Osteoblast (primary cell): ENCODE measurements around the gene SART3. TPM values are rescaled to one million over a fixed set of nuclear protein-coding genes. Genes with fewer than 3 reads are reported as not detected.

Source experiments
- DNase-seq: peaks from one replicate; pipeline ENCODE4 v3.0.0; 2011; ENCODE audit warnings: low spot score, mixed read lengths; ENCODE audit not compliant: insufficient read length; ENCODE audit errors: missing footprints
- H2AFZ ChIP-seq: 2 replicates; pipeline ENCODE4 v1.6.0; 2011; ENCODE audit warnings: mild to moderate bottlenecking, low read length
- H3K27ac ChIP-seq: 2 replicates; pipeline ENCODE4 v1.5.1; 2011; ENCODE audit warnings: mild to moderate bottlenecking, low read depth, low read length, moderate library complexity
- H3K27me3 ChIP-seq: 2 replicates; pipeline ENCODE4 v1.6.0; 2012; ENCODE audit warnings: mild to moderate bottlenecking, control low read depth, inconsistent platforms, low read length, moderate library complexity; ENCODE audit not compliant: insufficient read depth
- H3K36me3 ChIP-seq: 2 replicates; pipeline ENCODE4 v1.5.1; 2011; ENCODE audit warnings: mild to moderate bottlenecking, low read length, control low read depth, moderate library complexity; ENCODE audit not compliant: insufficient read depth
- H3K4me1 ChIP-seq: 2 replicates; pipeline ENCODE4 v1.5.1; 2011; ENCODE audit warnings: mild to moderate bottlenecking, low read length, control low read depth, moderate library complexity; ENCODE audit not compliant: insufficient read depth
- H3K4me2 ChIP-seq: 2 replicates; pipeline ENCODE4 v1.6.0; 2011; ENCODE audit warnings: mild to moderate bottlenecking, low read length; ENCODE audit not compliant: insufficient read depth
- H3K4me3 ChIP-seq: fragments of 200-600 bp; sonication (generic); 3 replicates; pipeline ENCODE4 v1.5.1; 2012; ENCODE audit warnings: mild to moderate bottlenecking, low read length, inconsistent platforms; ENCODE audit not compliant: insufficient read depth
- H3K79me2 ChIP-seq: 2 replicates; pipeline ENCODE4 v1.6.0; 2012; ENCODE audit warnings: mild to moderate bottlenecking, low read length, control low read depth, inconsistent platforms; ENCODE audit not compliant: insufficient read depth
- H3K9me3 ChIP-seq: 2 replicates; pipeline ENCODE4 v1.5.1; 2011; ENCODE audit warnings: low read depth, low read length, control low read depth
- H4K20me1 ChIP-seq: 2 replicates; pipeline ENCODE4 v1.6.0; 2012; ENCODE audit warnings: mild to moderate bottlenecking, low read length, control low read depth; ENCODE audit not compliant: insufficient read depth
- CTCF ChIP-seq: IDR thresholded peaks from 2 replicates; pipeline ENCODE4 v1.5.1; 2011; ENCODE audit warnings: mild to moderate bottlenecking, low read depth, low read length, moderate library complexity; ENCODE audit errors: extremely low read depth
- total RNA-seq: library from RNA; depleted of rRNA; stranded (reverse); fragments of >200 nt; gene quantifications from 2 replicates; pipeline ENCODE4 v1.2.3, GENCODE V29; 2012

The SART3 gene
- total RNA-seq, 1 donor: 57.9 TPM

GRCh38 chr12:108548954-108549521 is 11.9 kb downstream of the SART3 start:
- no peak for TF ChIP-seq CTCF
- DNase-seq: no peak
- Histone ChIP-seq H3K27ac (no peak overlapping the region), H3K36me3 (peaks cover 38% of the 10 kb centered on the region), H3K4me2 (no peak overlapping the region), H3K4me1 (peaks cover 6% of the 10 kb centered on the region), H2AFZ (no peak overlapping the region), H3K4me3 (no peak overlapping the region), H3K79me2 (peaks cover 76% of the 10 kb centered on the region), H4K20me1 (peaks cover 36% of the 10 kb centered on the region), H3K27me3 (no peaks in the 10 kb centered on the region), H3K9me3 (no peaks in the 10 kb centered on the region)

- H4K20me1 ChIP-seq: peaks cover 26% of the 10 kb centered on the region
- H3K36me3 ChIP-seq: peaks cover 51% of the 10 kb centered on the region
Observed at GRCh38 chr12:108547686-108548085, 13.3 kb downstream of the SART3 start.

GRCh38 chr12:108543652-108544051 is 17.3 kb downstream of the SART3 start:
- H3K79me2 ChIP-seq: peaks cover 69% of the 10 kb centered on the region
- peaks cover 58% of the 10 kb centered on the region for H3K36me3 ChIP-seq
- no peak overlapping the region for H2AFZ ChIP-seq
- H3K27me3 ChIP-seq: no peaks in the 10 kb centered on the region
- no peaks in the 10 kb centered on the region for H3K4me1 ChIP-seq
- TF ChIP-seq CTCF: no peak
- H3K27ac ChIP-seq: no peak overlapping the region
- no peak overlapping the region for H3K4me2 ChIP-seq
- H3K9me3 ChIP-seq: no peaks in the 10 kb centered on the region
- no peak for DNase-seq
- H3K4me3 ChIP-seq: no peak overlapping the region
- peaks cover 11% of the 10 kb centered on the region for H4K20me1 ChIP-seq

More at GRCh38 chr12:108547686-108548085, 13.3 kb downstream of the SART3 start:
- no peak overlapping the region for H3K4me3 ChIP-seq
- no peak for DNase-seq
- H3K9me3 ChIP-seq: no peaks in the 10 kb centered on the region
- no peak overlapping the region for H3K27ac ChIP-seq
- TF ChIP-seq CTCF: no peak
- H3K4me2 ChIP-seq: no peak overlapping the region
- peaks cover 6% of the 10 kb centered on the region for H3K4me1 ChIP-seq
- no peaks in the 10 kb centered on the region for H3K27me3 ChIP-seq
- H3K79me2 ChIP-seq: peaks cover 73% of the 10 kb centered on the region
- no peak overlapping the region for H2AFZ ChIP-seq

- Histone ChIP-seq H3K79me2 (peaks cover 67% of the 10 kb centered on the region), H3K36me3 (peaks cover 54% of the 10 kb centered on the region), H2AFZ (no peak overlapping the region), H3K4me3 (no peak overlapping the region), H3K4me1 (no peaks in the 10 kb centered on the region), H3K9me3 (no peaks in the 10 kb centered on the region), H4K20me1 (peaks cover 4% of the 10 kb centered on the region), H3K4me2 (no peak overlapping the region), H3K27ac (no peak overlapping the region), H3K27me3 (no peaks in the 10 kb centered on the region)
- no peak for DNase-seq
- TF ChIP-seq CTCF: no peak
Observed at GRCh38 chr12:108542320-108542719, 18.7 kb downstream of the SART3 start.
